HG03342 (cell line): ENCODE measurements around the gene IGFALS.

Experiments
- ATAC-seq: cut with Tn5 transposase; IDR thresholded peaks from one replicate; pipeline ENCODE4 v1.9.1; 2021; ENCODE audit warnings: mild to moderate bottlenecking, moderate library complexity; ENCODE audit not compliant: unreplicated experiment

Gene IGFALS

GRCh38 chr16:1745900-1746692, 47.4 kb downstream of the IGFALS start:
- ATAC-seq, result no peak

DNA sequence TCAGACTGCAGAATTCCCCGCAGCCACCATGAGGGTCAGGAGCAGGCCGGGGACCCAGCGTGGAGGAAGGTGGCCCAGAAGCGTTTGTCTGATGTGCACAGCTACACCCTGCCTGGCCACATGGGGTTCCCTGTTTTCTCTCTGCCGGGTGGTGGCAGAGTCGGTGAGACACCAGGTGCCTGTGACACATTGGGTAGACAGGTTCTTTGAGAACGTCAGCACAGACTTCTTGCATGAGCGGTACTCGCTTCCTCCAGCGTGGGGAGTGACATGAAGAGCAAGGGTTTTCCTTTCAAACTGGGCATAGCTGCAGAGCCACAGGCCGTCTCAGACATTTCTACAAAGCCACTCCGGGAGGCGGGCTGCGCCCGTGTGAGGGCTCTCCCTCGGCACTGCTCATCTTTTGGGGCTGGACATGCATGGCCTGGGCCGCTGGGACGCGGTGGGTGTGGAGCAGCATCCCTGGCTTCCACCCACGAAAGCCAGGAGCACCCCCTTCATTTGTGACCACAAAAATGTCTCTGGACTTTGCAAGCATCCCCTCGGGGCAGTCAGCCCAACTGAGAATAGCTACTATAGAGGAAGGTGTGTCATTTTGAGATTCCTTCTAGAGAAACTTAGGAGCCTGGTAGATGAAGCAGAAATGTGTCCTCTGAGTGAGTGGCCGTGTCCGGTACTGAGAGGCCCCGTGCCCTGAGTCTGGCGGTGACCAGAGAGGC, 48.2 kb downstream of the IGFALS start:
- ATAC-seq, result no peak

DNA sequence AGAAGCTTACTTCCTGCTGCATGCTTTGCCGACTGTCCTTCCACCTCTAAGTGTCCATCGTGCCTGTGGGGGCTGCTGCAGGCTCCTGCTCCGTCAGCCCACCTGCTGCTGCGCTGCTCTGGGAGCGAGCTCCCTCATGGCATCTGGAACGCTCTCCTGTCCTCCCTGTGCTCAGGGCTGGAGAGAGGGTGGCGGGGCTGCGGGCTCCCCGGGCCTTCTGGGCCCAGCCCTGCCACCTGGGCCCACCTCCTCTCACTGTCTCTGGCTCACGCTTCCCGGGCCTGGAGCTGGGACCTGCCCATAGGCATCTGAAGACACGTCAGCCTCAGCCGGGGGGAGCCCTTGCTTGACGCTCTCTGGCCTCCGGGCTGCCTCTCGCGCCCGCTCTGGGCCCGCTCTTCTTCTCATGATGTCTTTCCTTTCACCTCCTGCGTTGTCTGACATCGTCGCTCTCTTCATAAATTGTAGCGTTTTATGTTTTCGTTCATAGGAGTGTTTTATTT, 49.1 kb downstream of the IGFALS start:
- no peak for ATAC-seq

DNA sequence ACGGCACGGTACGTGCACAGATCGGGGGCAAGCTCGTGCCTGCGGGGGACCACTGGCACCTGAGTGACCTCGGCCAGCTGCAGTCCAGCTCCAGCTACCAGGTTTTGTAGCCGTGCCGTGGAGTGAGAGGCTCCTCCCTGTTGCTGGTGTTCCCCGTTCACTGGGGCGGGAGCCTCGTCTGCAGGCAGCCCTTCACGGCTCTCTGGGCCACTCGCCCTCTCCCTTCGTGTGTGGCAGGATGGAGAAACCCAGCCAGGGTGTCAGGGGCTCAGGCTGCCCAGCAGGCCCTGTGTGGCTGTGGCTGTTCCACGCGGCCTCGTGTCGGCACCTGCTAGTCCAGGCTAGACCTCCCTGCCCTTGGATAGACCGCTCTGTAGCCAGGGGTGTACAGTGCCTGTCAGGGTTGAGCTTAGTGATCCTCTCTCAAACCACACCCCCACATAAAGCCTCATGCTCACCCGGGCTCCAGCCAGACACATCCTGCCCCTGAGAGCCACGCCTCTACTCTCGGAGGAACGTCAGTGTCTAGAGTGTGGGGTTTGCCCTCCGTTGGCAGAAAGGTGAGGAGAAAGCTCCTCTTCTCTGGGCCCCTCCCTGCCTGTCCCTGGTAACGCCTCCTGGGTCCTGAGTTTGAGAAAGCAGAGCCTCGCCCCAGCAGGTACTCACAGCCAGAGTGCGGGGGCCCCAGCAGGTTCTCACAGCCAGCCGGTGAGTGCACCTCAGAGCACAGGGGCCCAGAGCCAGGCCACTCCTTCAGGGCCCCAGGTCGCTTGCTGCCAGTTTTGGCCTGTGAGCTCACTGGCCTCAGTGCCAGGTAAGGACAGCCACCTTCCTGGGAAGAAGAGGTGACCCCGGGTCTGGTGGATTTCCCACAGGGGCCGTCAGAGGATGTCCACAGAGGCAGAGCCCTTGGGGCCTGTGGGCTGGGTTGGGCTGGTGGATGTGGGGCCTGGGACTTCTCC, 49.8 kb downstream of the IGFALS start:
- ATAC-seq, result no peak

GRCh38 chr16:1741553-1742165, 51.8 kb downstream of the IGFALS start:
- no peak for ATAC-seq

GRCh38 chr16:1740781-1741490, 52.6 kb downstream of the IGFALS start:
- ATAC-seq, result no peak
